HG03469 (cell line): ENCODE results near the gene KLHL35.
"Not testable (repeated sequence)": the region's sequence is repeated elsewhere in the genome, so short reads cannot be mapped to it uniquely, and the experiment has no call there.

ENCODE experiments used
- ATAC-seq: cut with Tn5 transposase; IDR thresholded peaks from one replicate; pipeline ENCODE4 v1.9.1; 2021; ENCODE audit warnings: mild to moderate bottlenecking, moderate library complexity, moderate number of reproducible peaks; ENCODE audit not compliant: unreplicated experiment

KLHL35 gene

DNA sequence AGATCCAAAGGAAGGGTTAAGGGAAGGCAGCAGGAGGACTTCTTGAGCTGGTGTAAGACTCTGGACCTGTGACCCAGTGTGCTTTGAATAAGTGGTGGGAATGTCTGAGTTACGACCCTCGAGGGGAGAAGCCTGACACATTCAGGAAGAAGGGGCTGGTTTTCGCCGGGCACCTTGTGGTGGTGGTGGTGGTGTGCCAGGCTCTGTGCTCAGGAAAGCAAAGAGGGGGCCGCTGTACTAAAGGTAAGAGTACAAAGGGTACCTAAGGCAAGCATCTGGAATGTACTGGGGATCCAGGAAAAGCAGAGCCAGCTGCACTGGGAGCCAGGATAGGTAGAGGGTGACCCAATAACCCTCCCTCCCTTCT lies 6.3 kb downstream of the KLHL35 start:
- no peak for ATAC-seq

DNA sequence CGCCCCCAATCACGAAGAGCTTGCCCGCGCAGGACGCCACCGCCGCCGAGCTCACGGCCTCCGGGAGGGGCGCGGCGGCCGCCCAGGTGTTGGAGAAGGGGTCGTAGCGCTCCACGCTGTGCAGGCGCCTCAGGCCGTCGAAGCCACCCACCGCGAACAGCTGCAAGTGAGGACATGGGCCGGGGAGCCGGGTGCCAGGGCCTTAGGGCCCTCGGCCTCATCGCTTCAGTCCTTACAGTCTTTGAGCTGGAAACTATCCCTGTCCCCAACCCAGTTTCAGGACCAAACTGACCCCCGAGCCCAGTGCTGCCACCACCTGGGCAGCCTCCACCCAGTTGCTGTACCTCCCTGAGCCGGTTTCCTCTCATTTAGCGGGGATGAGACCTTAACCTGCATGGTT lies 7.6 kb downstream of the KLHL35 start:
- no peak for ATAC-seq

DNA sequence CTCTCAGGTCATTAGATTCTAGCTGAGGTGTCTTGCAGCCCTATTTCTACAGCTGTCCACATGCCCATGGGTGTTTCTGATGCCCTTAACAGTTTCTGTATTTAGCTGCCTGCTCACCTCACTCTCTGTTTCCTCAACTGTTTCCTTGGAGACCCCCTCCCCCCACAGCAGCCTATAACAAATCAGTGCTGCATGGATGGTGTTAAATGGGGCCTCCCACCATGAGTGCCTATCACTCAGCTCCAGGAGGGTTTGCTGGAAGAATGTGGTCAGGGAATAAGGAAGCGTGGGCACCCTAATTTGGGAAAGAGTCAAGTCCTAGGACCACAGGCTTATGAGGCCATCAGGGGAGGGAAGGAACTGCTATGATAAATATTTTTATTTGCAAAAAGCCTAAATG lies 8.6 kb downstream of the KLHL35 start:
- no peak for ATAC-seq

DNA sequence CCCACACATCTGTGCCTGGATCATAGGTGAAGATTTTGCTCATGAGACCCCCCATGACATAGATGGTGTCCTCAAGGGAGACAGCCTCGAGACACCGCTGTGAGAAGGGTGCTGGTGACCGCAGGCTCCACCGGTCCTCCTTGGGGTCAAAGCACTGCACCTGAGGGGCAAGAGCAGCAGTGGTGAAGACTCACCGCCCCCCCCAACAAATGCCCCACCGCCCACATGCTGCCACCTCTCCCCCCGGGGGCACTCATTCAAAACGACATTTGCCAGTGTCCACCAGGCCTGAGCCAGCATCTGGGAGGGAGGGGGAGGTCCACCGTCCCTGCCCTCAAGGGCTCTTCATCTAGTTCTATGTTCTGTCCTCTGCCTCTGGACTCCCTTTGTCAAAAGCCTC lies 9.3 kb downstream of the KLHL35 start:
- no peak for ATAC-seq

DNA sequence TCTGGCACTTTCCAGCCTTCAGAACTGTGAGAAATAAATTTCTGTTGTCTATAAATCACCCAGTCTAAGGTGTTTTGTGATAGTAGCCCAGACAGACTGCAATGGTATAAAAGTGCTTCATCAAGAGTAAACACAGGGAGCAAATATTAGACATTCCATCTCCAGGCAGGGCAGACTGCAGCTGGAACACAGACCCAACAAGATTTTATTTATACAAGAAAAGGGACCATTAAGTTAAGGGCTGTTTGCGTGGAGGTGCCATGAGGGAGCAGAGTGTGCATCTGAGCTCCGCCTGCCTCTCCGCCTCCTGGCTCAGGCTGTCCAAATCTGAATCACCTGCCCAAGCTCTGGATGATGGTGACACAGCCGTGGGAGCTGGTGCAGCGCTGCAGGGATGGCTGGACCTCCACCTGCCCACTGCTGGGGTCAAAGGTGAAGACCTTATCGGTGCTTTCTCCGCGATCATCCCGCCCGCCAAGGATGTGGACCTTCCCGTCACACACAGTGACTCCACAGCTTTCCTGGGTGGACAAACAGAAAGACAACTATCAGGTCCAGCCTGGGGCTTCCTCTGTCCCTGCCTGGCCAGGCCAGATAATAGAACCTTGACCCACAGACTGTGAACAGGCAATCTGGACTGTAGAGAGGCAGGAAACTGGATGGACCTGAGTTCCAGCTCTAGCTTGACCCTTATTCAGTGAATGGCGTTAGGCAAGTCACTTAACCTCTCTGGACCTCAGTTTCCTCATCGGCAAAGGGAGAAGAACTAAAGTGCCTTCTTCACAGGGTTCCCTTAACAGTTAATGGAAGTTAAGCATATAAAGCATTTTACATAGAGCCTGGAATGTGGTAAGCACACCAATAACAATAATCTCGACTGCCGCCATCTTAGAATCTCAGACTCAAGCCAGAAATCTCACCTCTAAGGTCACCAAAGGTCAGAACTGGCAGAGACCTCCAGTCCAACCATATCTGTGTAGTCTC lies 10.5 kb downstream of the KLHL35 start:
- no peak for ATAC-seq

DNA sequence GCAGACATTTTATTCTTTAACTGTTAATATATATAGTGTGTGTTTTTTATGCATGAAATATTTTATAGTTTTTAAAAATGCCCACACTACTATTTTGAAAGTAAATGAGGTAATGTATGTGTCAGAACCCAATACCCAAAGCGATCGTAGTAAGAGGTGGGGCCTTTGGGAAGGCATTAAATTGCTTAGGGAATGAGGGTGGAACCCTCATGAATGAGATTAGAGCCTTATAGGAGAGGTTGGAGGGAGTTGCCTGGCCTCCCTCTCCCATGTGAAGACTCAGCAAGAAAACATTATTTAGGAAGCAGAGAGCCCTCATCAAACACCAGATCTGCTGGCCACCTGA lies 11.1 kb downstream of the KLHL35 start:
- no peak for ATAC-seq

DNA sequence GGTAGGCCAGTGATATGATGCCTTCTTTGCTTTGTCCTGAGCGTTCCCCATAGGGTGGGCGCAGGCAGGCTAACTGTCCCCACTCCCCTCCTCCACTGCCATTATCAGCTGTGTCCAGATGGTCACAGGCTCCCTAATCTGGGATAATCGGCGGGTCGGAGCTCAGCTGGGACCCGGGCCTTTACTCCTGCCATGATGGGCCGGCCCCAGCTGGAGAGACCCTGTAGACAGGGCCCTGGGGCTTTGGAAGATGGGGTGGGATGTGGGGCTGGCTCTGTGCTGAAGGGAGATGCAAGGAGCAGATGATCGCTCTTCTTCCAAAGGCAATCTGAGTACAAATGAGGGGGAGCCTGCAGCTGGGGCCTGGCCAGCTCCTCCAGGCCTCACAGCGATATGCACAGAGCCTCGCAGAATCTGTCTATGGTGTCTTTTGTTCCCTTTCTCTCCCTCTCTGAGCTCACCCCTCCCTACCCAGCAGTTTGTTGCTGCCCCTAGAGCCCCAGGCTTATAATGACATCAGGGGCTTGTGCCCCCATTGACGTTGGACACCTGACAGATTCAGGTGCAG lies 11.9 kb downstream of the KLHL35 start:
- no peak for ATAC-seq

DNA sequence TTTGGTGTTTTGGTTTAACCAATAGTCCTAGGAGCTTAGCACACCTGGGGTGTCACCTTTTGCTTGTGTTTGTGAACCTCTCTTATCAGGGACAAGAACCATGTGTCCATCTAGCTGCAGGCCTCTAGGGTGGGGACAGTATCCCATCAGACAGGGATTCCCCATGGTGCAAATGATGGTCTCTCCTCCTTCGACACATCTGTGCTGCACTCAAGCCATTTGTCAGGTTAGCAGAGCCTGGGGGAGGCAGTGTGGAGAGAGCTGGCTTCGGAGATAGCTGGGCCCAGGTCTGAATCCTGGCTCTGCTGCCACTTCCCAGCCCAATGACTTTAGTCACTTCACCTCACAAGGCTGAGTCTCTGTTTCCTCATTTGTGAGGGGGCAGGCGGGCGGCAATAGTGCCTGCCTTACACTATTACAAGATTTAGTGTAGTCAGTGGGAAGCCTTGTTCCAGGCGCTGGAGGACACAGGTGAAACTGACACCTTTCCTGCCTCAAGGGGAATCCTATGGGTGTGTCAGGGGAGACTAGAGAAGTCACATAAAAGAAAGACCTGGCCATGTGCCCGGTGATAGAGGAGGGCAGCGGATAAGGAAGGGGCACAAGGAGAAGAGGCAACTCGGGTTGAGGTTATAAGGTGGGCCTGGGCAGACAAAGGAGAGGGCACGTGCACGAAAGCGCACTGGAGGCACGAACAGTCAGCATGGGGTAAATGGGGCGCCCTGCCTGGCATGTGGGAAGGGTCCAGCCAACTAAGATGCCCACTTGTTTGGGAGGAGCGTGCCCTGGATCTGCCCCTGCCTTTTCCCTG lies 12.6 kb downstream of the KLHL35 start:
- ATAC-seq: no peak

DNA sequence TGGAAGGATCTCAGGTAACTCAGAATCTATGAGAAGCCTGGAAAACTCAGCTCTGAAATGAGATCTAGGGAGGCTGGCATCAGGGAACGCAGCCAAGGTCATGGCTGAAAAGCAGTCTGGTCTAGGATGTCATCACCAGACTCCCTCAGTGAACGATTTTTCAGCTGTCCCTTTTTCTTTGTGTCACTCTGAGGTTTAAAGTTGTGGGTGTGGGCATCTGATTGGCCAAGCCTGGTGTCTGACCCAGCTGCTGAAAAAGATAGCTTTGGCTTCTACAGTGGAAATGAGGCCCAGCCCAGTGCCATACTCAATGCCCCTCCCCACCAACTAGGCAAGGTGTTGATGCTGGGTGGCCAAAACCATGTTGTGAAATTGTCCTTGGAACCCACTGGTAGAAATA lies 19.1 kb downstream of the KLHL35 start:
- no peak for ATAC-seq

DNA sequence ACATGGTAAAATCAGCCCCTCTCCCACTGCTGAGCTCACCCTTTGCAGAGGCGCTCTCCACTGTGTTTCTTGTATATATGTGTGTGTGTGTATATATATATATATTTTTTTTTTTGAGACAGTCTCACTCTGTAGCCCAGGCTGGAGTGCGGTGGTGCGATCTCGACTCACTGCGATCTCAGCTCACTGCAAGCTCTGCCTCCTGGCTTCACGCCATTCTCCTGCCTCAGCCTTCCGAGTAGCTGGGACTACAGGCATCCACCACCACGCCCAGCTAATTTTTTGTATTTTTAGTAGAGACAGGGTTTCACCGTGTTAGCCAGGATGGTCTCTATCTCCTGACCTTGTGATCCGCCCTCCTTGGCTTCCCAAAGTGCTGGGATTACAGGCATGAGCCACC lies 19.9 kb downstream of the KLHL35 start:
- ATAC-seq: not testable (repeated sequence)

DNA sequence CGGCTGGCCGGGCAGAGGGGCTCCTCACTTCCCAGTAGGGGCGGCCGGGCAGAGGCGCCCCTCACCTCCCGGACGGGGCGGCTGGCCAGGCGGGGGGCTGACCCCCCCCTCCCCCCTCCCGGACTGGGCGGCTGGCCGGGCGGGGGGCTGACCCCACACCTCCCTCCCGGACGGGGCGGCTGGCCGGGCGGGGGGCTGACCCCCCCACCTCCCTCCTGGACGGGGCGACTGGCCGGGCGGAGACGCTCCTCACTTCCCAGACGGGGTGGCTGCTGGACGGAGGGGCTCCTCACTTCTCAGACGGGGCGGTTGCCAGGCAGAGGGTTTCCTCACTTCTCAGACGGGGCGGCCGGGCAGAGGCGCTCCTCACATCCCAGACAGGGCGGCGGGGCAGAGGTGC lies 23.0 kb downstream of the KLHL35 start:
- not testable (repeated sequence) for ATAC-seq

DNA sequence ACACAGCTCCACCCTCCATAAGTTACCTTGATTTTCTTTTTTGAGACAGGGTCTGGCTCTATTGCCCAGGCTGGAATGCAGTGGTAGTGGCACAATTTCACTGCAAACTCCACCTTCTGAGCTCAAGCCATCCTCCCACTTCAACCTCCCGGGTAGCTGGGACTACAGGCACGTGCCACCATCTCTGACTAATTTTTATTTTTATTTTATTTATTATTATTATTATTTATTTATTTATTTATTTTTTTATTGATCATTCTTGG lies 24.1 kb downstream of the KLHL35 start:
- no peak for ATAC-seq

DNA sequence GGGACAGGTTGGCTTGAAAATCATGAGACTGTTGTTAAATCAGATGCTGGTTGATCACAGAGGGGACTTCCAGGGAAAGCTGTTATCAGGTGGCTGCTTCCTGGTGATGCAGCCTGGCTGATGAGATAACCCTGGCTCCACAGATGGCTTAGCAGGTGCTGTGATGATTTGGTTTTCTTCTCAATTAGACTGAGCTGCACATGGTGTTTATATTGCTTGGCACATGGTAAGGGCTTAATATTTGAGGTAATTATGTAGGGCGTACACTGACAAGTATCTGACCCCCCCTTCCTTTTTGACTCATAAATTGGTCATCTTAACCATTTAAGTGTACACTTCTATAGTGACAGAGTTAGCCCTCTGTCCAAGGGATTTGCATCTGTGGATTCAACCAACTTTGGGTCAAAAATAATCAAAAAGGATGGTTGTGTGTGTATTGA lies 26.6 kb downstream of the KLHL35 start:
- ATAC-seq: no peak

DNA sequence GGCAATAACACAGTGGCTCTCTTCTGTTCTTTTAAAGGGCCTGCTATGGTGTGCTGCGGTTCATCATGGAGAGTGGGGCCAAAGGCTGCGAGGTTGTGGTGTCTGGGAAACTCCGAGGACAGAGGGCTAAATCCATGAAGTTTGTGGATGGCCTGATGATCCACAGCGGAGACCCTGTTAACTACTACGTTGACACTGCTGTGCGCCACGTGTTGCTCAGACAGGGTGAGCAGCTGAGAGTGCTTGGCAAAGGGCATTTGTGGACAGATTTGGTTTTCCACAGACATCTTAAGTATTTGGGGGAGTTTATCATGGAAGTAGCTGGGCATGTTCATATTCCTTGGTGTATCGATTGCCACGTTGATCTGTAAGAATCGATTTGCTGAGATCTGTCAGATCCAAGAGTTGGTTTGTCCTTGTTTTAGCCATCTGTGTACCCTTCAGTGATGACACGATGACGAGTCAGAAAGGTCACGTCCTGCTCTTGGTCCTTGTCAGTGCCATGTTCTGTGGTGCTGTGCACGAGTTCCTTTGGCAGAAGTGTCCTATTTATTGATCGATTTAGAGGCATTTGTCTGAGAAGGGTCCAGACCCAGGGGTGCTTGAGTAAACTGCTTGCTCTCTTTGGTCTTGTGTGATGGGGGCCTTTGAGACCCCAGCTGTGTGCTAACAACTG lies 28.9 kb downstream of the KLHL35 start:
- ATAC-seq: no peak

DNA sequence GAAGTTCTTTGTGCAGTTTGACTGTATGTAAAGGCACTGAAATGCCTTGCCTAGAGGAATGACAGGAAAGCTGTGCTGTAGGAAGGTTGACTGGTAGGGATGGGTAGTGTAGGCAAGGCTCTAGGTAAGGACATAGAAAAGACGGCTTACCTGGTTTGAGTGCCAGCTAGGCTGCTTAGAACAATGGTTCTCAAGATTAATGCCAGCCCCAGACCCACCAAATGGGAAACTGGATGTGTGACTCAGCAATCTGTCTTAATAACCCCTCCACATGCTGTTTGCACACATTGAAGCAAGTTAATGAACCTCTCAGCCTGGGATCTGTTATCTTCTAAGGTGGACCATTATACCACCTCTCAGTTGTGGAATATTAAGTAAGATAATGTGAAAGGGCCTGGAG lies 30.0 kb downstream of the KLHL35 start:
- ATAC-seq: no peak

DNA sequence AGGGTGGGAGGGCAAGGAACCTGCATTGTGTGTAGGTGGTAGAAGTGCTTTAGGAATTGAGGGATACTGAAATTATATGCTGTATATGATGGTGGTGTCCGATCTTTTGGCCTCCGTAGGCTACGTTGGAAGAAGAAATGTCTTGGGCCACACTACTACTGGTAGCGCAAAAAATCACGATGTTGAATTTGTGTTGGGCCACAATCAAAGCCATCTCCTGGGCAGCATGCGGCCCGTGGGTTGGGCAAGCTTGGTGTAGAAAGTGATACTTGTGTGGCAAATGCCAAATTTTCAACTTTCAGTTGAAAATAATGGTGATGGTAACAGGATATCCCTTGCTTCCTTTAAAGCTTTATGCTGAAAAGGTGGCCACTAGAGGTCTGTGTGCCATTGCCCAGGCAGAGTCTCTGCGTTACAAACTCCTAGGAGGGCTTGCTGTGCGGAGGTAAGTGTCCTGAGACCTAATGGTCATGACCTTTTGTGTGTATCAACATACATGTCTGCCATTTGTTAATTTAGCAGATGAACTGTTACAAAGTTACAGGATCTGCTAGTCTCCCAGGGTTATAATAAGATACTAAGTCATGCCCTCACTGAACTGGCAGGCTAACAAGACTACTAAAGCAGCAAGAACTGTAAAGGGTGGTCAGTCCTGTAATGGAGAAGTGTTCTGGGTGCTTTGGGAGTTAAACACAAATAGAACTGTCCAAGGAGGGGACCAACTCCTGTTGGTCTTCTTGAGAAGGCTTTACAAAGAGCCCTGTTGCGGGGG lies 30.8 kb downstream of the KLHL35 start:
- no peak for ATAC-seq

DNA sequence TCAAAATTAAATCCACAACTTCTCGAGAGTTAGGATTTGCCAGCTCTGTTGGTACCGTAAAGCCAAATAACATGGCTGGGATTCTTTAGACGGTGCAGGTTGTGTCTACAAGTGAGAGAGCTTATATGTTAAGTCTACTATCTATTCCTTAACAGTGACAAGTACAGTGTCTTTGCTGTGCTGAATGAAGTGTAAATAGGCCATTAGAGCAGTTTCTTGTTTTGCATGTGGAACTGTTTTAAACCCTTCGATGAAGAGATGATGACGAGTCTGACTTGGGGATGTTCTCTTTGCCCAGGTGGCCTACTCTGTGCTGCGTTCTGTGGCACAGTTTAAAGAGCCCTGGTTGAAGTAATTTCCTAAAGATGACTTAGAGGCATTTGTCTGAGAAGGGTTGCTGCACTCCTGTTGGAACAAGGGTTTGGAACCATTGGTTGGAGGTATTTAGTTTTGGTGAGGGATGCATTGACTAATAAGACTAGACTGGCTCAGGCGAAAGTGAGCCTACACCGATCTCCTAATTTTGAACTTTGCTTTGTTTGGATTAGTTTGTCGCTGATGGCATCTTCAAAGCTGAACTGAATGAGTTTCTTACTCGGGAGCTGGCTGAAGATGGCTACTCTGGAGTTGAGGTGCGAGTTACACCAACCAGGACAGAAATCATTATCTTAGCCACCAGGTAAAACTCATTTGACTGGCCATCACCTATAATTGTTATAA lies 32.7 kb downstream of the KLHL35 start:
- ATAC-seq: no peak

DNA sequence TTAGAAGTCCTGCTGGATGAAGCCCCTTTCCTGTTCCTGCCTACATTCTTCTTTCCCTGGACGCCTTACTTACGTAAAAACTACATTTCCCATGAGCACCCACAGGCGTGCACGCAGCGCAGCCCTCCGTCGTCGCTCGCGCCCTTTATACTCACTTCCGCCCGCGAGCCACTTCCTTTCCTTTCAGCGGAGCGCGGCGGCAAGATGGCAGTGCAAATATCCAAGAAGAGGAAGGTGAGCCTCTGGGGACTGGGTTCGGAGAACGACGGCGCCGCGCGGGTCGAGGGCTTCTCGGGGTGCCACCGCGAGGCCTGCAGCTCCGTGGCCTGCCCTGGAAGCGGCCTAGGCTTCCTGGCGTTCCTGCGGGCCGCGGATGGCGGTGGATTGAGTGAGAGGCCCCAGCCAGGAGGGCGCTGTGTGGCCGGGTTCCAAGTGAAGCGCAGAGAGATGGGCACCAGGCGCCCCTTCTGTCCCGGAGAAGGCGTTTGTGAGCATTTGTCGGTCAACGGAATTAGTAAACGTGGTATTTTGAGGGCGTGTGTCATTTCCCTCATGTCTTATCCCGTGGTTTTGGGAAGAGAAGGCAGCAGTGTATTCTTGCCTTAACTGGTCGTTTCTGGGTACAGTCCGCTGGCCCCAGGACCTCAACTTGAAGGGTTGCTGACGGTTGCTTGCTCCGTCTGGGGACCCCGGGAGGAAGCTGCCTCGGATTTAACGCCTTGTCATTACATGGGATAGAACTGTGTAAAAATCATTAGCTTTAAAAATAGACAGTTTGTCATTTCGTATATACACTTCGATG lies 33.5 kb downstream of the KLHL35 start, which contains the start of gene RPS3:
Gene RPS3 (plus strand): TSS at position 175 of the 802 bp plus-strand sequence. CDS start 30 bp downstream, at position 205.
- ATAC-seq: peak; percentile 73

DNA sequence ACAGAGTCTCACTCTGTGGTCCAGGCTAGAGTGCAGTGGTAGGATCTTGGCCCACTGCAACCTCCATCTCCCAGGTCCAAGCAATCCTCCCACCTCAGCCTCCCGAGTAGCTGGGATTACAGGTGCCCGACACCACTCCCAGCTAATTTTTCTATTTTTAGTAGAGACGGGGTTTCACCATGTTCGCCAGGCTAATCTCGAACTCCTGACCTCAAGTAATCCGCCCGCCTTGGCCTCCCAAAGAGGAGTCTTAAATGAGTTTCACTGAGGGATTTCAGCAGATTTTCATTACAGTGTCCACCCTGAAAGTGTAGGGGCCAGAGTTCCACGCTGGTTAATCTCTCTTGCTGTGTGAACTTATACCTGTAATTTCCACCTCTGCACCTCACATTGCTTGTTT lies 34.1 kb downstream of the KLHL35 start:
- no peak for ATAC-seq
